DMS53 (cell line): Measurements from ENCODE around the gene C10orf90.
"Not testable (repeated sequence)": the region's sequence is repeated elsewhere in the genome, so short reads cannot be mapped to it uniquely, and the experiment has no call there.

Source experiments
- DNase-seq: peaks from one replicate; lab custom pipeline; 2025; lab: John Stamatoyannopoulos, UW

C10orf90 gene

DNA sequence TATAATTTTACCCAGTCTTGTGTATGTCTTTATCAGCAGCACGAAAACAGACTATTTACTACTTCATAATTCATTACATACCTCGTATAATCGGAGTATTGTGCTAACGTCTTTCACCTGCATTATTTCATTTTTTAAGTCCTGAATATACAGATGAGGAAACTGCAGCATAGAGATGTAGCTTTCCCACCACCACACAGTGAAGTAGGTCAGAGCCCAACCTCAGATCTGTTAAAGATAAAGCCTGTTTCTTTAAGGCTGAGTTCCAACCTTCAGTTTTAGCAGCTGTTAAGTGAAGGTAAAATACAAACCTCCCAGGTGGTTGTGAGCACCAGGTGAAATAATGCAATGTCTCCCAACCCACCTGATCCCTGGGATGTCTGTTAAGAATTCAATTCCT, 280.2 kb downstream of the C10orf90 start:
- DNase-seq: no peak

- peak; percentile 62 for DNase-seq
These were observed 282.3 kb downstream of the C10orf90 start, which contains the start of gene ADAM12 for GRCh38 chr10:126387931-126388911. Gene ADAM12, minus strand, starts transcription at chr10:126388477. Its CDS starts 332 bp downstream, at chr10:126388145.

GRCh38 chr10:126387041-126387921, 283.2 kb downstream of the C10orf90 start:
- peak; percentile 84 for DNase-seq

- no peak for DNase-seq
These were observed 286.1 kb downstream of the C10orf90 start for GRCh38 chr10:126384269-126384873.

GRCh38 chr10:126380352-126381076, 290.0 kb downstream of the C10orf90 start:
- no peak for DNase-seq

- not testable (repeated sequence) for DNase-seq
These were observed 291.3 kb downstream of the C10orf90 start for GRCh38 chr10:126379166-126379565.

- peak; percentile 73 for DNase-seq
These were observed 293.5 kb downstream of the C10orf90 start for GRCh38 chr10:126376956-126377355.

GRCh38 chr10:126375926-126376554, 294.5 kb downstream of the C10orf90 start:
- DNase-seq: peak; percentile 73

DNA sequence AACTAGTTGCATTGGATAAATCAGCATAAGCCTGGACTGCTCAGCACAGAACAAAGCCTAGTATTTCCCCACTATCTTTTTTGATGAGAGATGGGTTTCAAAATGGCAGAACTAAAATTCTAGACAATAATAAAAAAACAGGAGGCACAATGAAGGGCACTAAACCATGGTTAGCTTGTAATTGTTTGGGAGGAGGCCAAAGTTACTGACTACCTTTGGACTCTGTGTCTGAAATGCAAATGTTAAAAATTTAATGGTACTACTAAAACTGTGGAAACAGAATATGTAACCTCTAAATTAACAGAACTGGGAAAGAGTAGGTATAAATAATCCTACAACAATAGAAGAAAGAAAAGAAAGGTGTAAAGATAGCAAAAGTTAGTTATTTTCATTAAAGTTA, 295.2 kb downstream of the C10orf90 start:
- DNase-seq: no peak
